Mesenchymal stem cell (in vitro differentiated cells and primary cell): ENCODE results near the gene NUDT1.

Experiments used
- DNase-seq: peaks from one replicate; pipeline ENCODE4 v3.0.0-alpha.2; 2013
- H2AFZ ChIP-seq: one replicate; pipeline ENCODE4 v1.6.1; 2013; ENCODE audit warnings: low read depth, mild to moderate bottlenecking, control low read depth, inconsistent platforms, low read length, moderate library complexity
- H2AK5ac ChIP-seq: 2 replicates; pipeline ENCODE4 v1.6.1; 2013; ENCODE audit warnings: low read length, moderate library complexity, mild to moderate bottlenecking, inconsistent platforms; ENCODE audit not compliant: severe bottlenecking
- H2BK120ac ChIP-seq: one replicate; pipeline ENCODE4 v1.6.1; 2013; ENCODE audit warnings: low read depth, mild to moderate bottlenecking, inconsistent platforms, low read length, moderate library complexity
- H2BK12ac ChIP-seq, 2 experiments: one replicate each; pipeline ENCODE4 v1.6.1; 2013; ENCODE audit warnings: inconsistent platforms in 2 of 2, low read length in 2 of 2, mild to moderate bottlenecking in 2 of 2, moderate library complexity in 2 of 2, control low read depth in 1 of 2
- H2BK15ac ChIP-seq: one replicate; pipeline ENCODE4 v1.6.1; 2013; ENCODE audit warnings: mild to moderate bottlenecking, low read depth, inconsistent platforms; ENCODE audit not compliant: poor library complexity, severe bottlenecking
- H2BK5ac ChIP-seq: 2 replicates; pipeline ENCODE4 v1.6.1; 2013; ENCODE audit warnings: low read depth, mild to moderate bottlenecking, low read length, control low read depth, inconsistent platforms; ENCODE audit not compliant: poor library complexity, severe bottlenecking
- H3K14ac ChIP-seq, 2 experiments: one replicate each; pipeline ENCODE4 v1.6.1; 2013; ENCODE audit warnings: inconsistent platforms in 2 of 2, low read length in 2 of 2, control low read depth in 1 of 2, mild to moderate bottlenecking in 1 of 2, moderate library complexity in 1 of 2
- H3K18ac ChIP-seq, 2 experiments: one replicate each; pipeline ENCODE4 v1.6.1; 2013; ENCODE audit warnings: inconsistent platforms in 2 of 2, low read length in 2 of 2, control low read depth in 1 of 2, low read depth in 1 of 2, mild to moderate bottlenecking in 1 of 2
- H3K23ac ChIP-seq, 2 experiments: one replicate each; pipeline ENCODE4 v1.6.1; 2013; ENCODE audit warnings: inconsistent platforms in 2 of 2, low read length in 2 of 2, mild to moderate bottlenecking in 2 of 2, moderate library complexity in 2 of 2, control low read depth in 1 of 2
- H3K27ac ChIP-seq: 2 replicates; pipeline ENCODE4 v1.5.1; 2013; ENCODE audit warnings: mild to moderate bottlenecking, moderate library complexity, low read length, control low read depth, inconsistent platforms; ENCODE audit not compliant: poor library complexity, severe bottlenecking
- H3K27me3 ChIP-seq, 2 experiments: 2 replicates each; pipeline versions ENCODE4 v1.6.1 to v1.7.0; 2013; ENCODE audit warnings: low read length in 2 of 2, mild to moderate bottlenecking in 2 of 2, moderate library complexity in 2 of 2, control low read depth in 1 of 2, inconsistent platforms in 1 of 2; ENCODE audit not compliant: control insufficient read depth in 1 of 2, insufficient read depth in 1 of 2
- H3K36me3 ChIP-seq, 2 experiments: 2 replicates each; pipeline versions ENCODE4 v1.6.1 to v1.7.0; 2013; ENCODE audit warnings: low read length in 2 of 2, control low read depth in 1 of 2, inconsistent platforms in 1 of 2, low read depth in 1 of 2, mild to moderate bottlenecking in 1 of 2; ENCODE audit not compliant: insufficient read depth in 2 of 2, control insufficient read depth in 1 of 2
- H3K4ac ChIP-seq, 2 experiments: one replicate each; pipeline ENCODE4 v1.6.1; 2013; ENCODE audit warnings: inconsistent platforms in 2 of 2, low read length in 2 of 2, mild to moderate bottlenecking in 2 of 2, moderate library complexity in 2 of 2, control low read depth in 1 of 2, low read depth in 1 of 2
- H3K4me1 ChIP-seq: 2 replicates; pipeline ENCODE4 v1.6.1; 2013; ENCODE audit warnings: low read depth, low read length, control low read depth; ENCODE audit not compliant: control insufficient read depth, insufficient read depth
- H3K4me2 ChIP-seq: 2 replicates; pipeline ENCODE4 v1.6.1; 2013; ENCODE audit warnings: low read length, mild to moderate bottlenecking, inconsistent platforms; ENCODE audit not compliant: poor library complexity, severe bottlenecking
- H3K4me3 ChIP-seq, 2 experiments: 2 replicates each; pipeline versions ENCODE4 v1.5.1 to v1.7.0; 2013; ENCODE audit warnings: low read length in 2 of 2, mild to moderate bottlenecking in 2 of 2, control low read depth in 1 of 2, low read depth in 1 of 2; ENCODE audit not compliant: insufficient read depth in 1 of 2
- H3K79me1 ChIP-seq: replicated peaks from 2 replicates; pipeline ENCODE4 v1.6.1; 2013; ENCODE audit warnings: mild to moderate bottlenecking, control low read depth, low read length, inconsistent platforms; ENCODE audit not compliant: poor library complexity, severe bottlenecking
- H3K9ac ChIP-seq: 2 replicates; pipeline ENCODE4 v1.7.0; 2013; ENCODE audit warnings: mild to moderate bottlenecking, low read length, moderate library complexity
- H3K9me3 ChIP-seq: 2 replicates; pipeline ENCODE4 v1.7.0; 2013; ENCODE audit warnings: mild to moderate bottlenecking, low read length; ENCODE audit not compliant: control insufficient read depth
- H4K8ac ChIP-seq: one replicate; pipeline ENCODE4 v1.6.1; 2013; ENCODE audit warnings: inconsistent platforms, mild to moderate bottlenecking, low read length, moderate library complexity
- H4K91ac ChIP-seq: one replicate; pipeline ENCODE4 v1.6.1; 2013; ENCODE audit warnings: mild to moderate bottlenecking, low read length, inconsistent platforms
- WGBS: methylation state at CpG from one replicate; pipeline ENCODE4 v1.1.7; 2013; ENCODE audit warnings: mixed read lengths; 5-methylcytosine and 5-hydroxymethylcytosine counted together

Gene NUDT1

DNA sequence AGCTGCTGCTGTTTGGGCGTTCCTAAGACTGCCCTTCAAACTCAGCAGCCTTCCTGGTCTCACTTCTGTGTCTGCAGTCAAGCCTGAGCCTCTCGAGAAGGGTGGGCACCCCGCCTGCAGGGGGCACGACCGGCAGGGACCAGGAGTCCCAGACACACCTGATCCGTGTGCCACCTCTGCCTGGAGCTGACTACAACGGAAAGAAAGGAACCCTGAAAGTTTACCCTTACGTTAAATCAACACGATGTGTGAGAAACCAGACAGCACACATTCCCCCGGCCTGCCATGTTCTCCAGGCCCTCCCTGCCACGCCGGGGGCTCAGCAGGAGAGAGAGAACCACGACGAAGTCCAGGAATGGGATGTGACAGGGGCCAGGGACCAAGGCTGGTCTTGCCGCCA is 14.3 kb upstream of the NUDT1 start:
- no peak overlapping the region for H2BK120ac ChIP-seq
- H3K4me2 ChIP-seq, result no peak overlapping the region
- no peaks in the 10 kb centered on the region for H3K27me3 ChIP-seq
- peaks cover 65% of the 10 kb centered on the region for H3K79me1 ChIP-seq
- H3K36me3 ChIP-seq, result peaks cover 43 to 73% of the 10 kb centered on the region in 2 experiments
- H3K23ac ChIP-seq, result no peak overlapping the region
- H2BK5ac ChIP-seq, result no peak overlapping the region
- H4K8ac ChIP-seq, result no peak overlapping the region
- H4K91ac ChIP-seq, result no peak overlapping the region
- H3K9me3 ChIP-seq, result no peaks in the 10 kb centered on the region
- H3K27ac ChIP-seq, result no peak overlapping the region
- no peak overlapping the region for H3K18ac ChIP-seq
- no peak overlapping the region for H3K14ac ChIP-seq
- no peak for DNase-seq
- no peak overlapping the region for H2BK15ac ChIP-seq
- no peak overlapping the region for H2AFZ ChIP-seq
- no peak overlapping the region for H3K9ac ChIP-seq
- H3K4me1 ChIP-seq, result peaks cover 8% of the 10 kb centered on the region
- H3K4ac ChIP-seq, result no peak overlapping the region
- no peak overlapping the region for H2AK5ac ChIP-seq
- no peak overlapping the region for H2BK12ac ChIP-seq
- whole genome bisulfite sequencing, result 96% methylated on average over 15 of the region's 15 CpGs
- H3K4me3 ChIP-seq, result no peak overlapping the region

GRCh38 chr7:2228921-2229320 is 13.1 kb upstream of the NUDT1 start:
- Histone ChIP-seq H3K27me3 (no peaks in the 10 kb centered on the region), H3K23ac (no peak overlapping the region), H2BK12ac (no peak overlapping the region), H4K8ac (no peak overlapping the region), H3K18ac (no peak overlapping the region), H3K4me1 (peaks cover 8% of the 10 kb centered on the region), H3K4ac (no peak overlapping the region), H4K91ac (no peak overlapping the region), H3K79me1 (peaks cover 53% of the 10 kb centered on the region), H2AK5ac (no peak overlapping the region), H2AFZ (no peak overlapping the region), H3K36me3 (peaks cover 41 to 61% of the 10 kb centered on the region in 2 experiments), H2BK5ac (no peak overlapping the region), H3K9me3 (no peaks in the 10 kb centered on the region), H3K4me3 (no peak overlapping the region), H3K14ac (no peak overlapping the region), H2BK15ac (no peak overlapping the region), H3K27ac (no peak overlapping the region), H3K9ac (no peak overlapping the region), H3K4me2 (no peak overlapping the region), H2BK120ac (no peak overlapping the region)
- 97% methylated on average over 8 of the region's 8 CpGs for WGBS
- no peak for DNase-seq

DNA sequence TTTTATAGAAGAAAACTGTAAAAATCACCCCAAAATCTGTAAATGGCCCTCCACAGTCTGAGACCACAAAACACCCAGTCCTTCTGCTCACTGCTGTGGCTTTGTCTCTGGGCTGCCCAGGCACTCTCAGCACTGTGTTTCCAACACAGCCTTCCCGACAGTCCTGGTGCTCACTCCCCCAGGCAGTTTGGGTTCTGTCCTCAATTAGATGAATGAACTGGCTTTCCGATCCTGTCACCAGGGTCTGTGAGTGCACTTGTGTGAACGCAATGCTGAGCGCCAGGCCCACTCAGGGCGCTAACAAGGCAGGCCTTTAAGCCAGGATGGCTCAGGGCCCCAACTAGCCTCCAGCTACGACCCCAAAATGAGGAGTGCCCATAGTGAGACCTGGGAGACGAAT is 12.6 kb upstream of the NUDT1 start:
- Histone ChIP-seq H3K9ac (no peak overlapping the region), H2BK5ac (no peak overlapping the region), H2AK5ac (no peak overlapping the region), H3K4ac (no peak overlapping the region), H3K79me1 (peaks cover 48% of the 10 kb centered on the region), H4K91ac (no peak overlapping the region), H2AFZ (no peak overlapping the region), H3K18ac (no peak overlapping the region), H3K9me3 (no peaks in the 10 kb centered on the region), H3K14ac (no peak overlapping the region), H3K23ac (no peak overlapping the region), H4K8ac (no peak overlapping the region), H3K36me3 (peaks cover 42 to 57% of the 10 kb centered on the region in 2 experiments), H2BK15ac (no peak overlapping the region), H3K4me1 (peaks cover 8% of the 10 kb centered on the region), H3K4me3 (no peak overlapping the region), H2BK120ac (no peak overlapping the region), H3K27ac (no peak overlapping the region), H3K27me3 (no peaks in the 10 kb centered on the region), H3K4me2 (no peak overlapping the region), H2BK12ac (no peak overlapping the region)
- DNase-seq, result no peak
- WGBS, result 96% methylated on average over 7 of the region's 7 CpGs

GRCh38 chr7:2230226-2230625 is 11.8 kb upstream of the NUDT1 start:
- Histone ChIP-seq H4K8ac (no peak overlapping the region), H3K27ac (no peak overlapping the region), H3K18ac (no peak overlapping the region), H3K4me1 (peaks cover 8% of the 10 kb centered on the region), H2BK5ac (no peak overlapping the region), H2AFZ (no peak overlapping the region), H2BK120ac (no peak overlapping the region), H3K9ac (no peak overlapping the region), H2BK12ac (no peak overlapping the region), H2AK5ac (no peak overlapping the region), H3K9me3 (no peaks in the 10 kb centered on the region), H3K79me1 (peaks cover 46% of the 10 kb centered on the region), H4K91ac (no peak overlapping the region), H3K27me3 (no peaks in the 10 kb centered on the region), H2BK15ac (no peak overlapping the region), H3K4me2 (no peak overlapping the region), H3K14ac (no peak overlapping the region), H3K36me3 (peaks cover 42 to 56% of the 10 kb centered on the region in 2 experiments), H3K4me3 (no peak overlapping the region), H3K23ac (no peak overlapping the region), H3K4ac (no peak overlapping the region)
- WGBS, result 97% methylated on average over 8 of the region's 8 CpGs
- DNase-seq, result no peak
